ENCODE measurements around the gene CAMSAP1.
A peak's percentile ranks its signal among the peaks of the same experiment; 100 is the strongest.
"Not testable (repeated sequence)": the region's sequence is repeated elsewhere in the genome, so short reads cannot be mapped to it uniquely, and the experiment has no call there.

CAMSAP1 gene, protein sequence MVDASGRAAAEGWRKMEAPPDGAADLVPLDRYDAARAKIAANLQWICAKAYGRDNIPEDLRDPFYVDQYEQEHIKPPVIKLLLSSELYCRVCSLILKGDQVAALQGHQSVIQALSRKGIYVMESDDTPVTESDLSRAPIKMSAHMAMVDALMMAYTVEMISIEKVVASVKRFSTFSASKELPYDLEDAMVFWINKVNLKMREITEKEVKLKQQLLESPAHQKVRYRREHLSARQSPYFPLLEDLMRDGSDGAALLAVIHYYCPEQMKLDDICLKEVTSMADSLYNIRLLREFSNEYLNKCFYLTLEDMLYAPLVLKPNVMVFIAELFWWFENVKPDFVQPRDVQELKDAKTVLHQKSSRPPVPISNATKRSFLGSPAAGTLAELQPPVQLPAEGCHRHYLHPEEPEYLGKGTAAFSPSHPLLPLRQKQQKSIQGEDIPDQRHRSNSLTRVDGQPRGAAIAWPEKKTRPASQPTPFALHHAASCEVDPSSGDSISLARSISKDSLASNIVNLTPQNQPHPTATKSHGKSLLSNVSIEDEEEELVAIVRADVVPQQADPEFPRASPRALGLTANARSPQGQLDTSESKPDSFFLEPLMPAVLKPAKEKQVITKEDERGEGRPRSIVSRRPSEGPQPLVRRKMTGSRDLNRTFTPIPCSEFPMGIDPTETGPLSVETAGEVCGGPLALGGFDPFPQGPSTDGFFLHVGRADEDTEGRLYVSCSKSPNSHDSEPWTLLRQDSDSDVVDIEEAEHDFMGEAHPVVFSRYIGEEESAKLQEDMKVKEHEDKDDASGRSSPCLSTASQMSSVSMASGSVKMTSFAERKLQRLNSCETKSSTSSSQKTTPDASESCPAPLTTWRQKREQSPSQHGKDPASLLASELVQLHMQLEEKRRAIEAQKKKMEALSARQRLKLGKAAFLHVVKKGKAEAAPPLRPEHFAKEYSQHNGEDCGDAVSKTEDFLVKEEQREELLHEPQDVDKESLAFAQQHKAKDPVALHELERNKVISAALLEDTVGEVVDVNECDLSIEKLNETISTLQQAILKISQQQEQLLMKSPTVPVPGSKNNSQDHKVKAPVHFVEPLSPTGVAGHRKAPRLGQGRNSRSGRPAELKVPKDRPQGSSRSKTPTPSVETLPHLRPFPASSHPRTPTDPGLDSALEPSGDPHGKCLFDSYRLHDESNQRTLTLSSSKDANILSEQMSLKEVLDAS (N-terminal part only)

DNA sequence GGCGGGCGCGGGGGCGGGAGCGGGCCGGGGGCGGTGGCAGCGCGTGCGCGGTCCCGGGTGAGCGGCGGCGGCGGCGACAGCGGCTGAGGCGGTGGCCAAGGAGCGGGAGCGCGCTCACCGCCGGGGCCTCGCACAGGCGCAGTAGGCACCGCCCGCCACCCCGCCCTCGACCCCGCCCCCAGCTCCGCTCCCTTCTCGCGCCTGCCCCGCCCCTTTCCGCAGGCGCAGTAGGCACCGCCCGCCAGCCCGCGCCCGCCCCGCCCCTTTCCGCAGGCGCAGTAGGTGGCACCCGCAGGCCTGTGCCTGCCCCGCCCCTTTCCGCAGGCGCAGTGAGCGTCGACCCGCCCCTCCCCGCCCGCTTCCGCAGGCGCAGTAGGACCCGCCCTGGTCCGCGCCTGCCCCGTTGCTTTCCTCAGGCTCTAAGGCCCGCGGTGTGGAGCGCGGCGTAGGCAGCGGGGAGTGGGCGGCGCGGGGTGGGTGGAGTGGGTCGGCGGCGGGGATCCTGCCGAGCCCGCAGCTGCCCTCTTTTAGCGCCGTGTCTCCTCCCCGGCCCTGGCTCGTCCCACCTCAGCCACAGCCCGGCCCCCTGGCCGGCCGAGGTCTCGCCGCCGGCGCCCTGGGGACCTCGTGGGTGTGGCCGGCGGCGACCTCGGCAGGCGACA, at the start of gene CAMSAP1:
TSS of gene CAMSAP1 (minus strand) at position 116 of the 662 bp plus-strand sequence. CDS start 387 bp downstream, outside the sequence.
- DNase-seq (ENCODE audit: low read depth): peak; percentile 85

DNA sequence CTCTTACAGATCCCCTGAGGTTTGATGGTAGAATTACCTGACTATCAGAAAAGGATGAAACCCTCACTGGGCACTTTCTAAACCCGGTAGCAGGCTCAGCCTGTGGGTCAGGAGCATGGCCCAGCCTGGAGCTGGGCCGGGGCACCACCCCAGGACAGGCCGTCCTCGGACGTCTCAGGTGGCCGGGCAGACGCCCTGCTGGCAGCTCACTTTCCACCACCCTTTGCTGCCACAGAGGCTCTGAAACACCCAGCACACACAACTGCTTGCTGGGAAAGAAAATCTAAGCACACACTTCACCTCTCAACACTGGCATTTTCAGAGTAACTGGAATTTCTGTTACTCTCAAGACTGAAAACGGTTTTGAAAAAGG, 49.4 kb upstream of the CAMSAP1 start:
- no peak for DNase-seq (ENCODE audit: low read depth)

DNA sequence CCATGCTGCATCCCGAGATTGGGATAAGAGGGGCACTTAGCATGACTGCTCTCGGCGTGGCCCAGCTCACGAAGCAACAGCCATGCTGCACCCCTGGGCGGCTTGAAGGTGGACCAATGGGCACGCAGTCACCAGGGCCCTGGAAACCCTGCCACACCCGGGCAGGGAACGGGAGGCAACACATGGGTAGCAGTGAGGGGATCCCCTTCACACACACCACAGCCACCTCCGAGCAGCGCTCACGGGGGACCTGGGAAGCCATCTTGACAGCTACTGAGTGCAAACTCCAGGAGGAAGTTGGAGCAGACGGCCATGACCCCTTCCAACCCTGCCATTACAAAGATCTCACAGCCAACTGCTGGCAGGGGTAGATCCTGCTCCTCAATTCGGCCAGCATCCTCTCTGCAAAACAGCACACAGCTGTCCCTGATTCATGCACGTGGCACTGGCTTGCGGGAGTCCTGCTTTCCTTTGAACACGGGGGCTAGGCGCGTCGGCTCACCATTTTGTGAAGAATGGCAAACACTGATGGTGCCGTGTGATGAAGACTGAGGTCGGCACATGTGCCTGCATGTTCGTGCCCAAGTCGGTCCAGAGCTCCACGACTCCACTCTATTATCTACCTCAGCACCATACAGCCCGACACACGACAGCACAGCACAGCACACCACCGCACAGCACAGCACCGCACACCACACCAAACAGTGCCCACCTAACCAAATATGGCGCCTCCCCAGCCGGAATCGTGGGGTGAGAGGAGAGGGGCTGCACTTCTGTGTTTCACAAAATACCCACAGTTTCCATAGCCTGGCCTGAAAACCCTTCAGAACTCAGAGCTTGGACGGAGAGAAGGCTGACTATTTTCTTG, 48.8 kb upstream of the CAMSAP1 start:
- no peak for DNase-seq (ENCODE audit: low read depth)

DNA sequence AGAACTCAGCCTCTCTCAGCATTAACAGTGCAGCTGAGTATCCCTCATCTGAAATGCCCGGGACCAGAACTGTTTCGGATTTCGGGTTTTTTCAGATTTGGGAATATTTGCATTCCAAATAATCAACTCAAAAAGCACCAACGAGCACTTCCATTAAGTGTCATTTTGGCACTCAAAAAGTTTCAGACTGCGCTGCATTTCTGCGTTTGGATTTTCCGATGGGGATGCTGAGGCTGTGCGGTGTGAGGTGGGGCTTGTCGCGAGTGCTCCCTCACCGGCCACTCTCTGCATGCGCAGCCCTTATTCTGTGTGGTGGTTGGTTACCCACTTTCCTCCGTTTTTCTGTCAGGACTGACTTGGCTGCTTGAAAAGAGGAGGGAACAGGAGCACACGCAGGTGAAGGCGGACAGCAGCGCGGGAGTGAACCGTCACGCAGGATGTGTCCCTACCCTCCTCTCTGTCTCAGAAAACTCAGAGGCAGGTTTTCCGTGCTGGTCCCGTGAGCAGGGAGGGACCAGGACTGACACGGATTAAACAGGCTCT, 45.4 kb upstream of the CAMSAP1 start:
- no peak for DNase-seq (ENCODE audit: low read depth)

DNA sequence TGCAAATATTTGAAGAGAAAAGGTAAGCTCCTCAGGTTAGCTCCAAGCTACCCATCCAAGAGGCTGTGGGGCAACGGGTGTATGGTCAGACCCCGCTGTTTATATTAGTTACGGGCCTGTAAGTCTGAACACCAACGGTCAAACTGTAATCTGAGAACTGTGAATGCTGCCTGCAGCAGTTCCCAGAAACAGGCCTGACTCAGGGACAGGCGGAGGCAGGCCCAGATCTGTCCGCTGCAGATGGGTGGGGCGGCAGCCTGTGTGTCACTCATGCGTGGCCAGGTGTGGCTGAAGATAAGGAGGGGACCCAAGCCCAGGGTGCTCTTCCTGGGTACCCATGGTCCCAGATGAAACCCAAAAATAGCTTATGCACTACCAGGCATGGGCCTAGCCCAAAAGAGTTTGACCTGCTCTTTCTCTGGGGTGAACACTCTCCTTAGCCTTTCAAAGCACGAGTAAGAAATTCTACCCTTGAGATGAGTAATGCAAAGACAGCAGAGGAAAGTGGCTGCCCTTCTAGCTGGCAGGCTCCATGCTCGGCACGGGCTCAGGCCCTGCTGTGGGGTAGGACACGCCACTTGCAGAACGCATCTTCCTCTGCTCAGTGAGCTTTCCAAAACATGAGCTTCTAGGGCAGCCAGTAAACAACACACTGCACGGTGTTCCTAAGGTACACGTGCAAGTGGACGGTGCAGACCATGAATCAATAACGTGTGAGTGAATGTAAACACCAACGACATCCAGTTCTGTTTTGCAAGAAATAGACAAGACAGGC, 44.7 kb upstream of the CAMSAP1 start:
- DNase-seq (ENCODE audit: low read depth): no peak

DNA sequence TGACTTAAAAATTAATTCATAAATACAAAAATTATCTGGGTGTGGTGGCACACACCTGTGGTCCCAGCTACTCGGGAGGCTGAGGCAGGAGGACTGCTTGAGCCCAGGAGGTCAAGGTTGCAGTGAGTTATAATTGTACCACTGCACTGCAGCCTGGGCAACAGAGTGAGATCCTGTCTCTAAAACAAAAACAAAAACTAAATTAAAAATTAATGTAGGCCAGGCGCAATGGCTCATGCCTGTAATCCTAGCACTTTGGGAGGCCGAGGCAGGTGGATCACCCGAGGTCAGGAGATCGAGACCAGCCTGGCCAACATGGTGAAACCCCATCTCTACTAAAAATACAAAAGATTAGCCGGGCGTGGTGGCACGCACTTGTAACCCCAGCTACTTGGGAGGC, 44.0 kb upstream of the CAMSAP1 start:
- not testable (repeated sequence) for DNase-seq (ENCODE audit: low read depth)

DNA sequence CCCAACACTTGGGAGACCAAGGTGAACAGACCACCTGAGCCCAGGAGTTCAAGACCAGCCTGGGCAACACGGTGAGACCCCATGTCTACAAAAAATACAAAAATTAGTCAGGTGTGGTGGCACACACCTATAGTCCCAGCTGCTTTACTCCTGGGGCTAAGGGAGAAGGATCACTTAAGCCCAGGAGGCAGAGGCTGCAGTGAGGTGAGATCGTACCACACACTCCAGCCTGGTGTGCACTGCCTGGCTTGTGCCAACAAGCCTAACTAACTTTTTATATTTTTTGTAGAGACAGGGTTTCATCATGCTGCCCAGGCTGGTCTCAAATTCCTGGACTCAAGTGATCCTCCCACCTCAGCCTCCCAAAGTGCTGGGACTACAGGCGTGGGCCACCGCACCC, 43.5 kb upstream of the CAMSAP1 start:
- DNase-seq (ENCODE audit: low read depth): not testable (repeated sequence)

DNA sequence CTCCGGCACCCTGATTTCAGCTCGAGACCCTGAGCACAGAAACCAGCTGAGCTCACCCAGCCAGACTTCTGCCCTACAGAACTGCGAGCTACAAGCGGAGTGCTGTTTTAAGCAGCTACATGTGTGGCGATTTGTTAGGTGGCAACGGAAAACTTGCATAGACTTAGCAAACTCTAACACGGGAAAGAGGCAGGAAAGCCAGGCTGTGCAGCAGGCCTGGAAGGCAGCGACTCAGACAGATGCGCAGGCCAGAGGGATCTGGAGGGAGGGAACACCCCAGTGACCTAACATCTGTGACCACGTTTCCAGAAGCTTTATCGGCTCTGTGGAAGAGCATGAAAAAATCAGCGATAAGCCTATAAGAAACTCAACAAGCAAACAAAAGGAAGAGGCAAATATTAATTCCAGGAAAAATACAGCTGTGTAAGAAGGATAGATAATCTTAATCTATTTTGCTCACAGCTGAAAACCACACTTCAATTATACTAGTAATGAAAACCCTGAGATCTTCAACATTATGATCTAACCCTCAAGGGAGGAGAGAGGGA, 42.9 kb upstream of the CAMSAP1 start:
- DNase-seq (ENCODE audit: low read depth): no peak

DNA sequence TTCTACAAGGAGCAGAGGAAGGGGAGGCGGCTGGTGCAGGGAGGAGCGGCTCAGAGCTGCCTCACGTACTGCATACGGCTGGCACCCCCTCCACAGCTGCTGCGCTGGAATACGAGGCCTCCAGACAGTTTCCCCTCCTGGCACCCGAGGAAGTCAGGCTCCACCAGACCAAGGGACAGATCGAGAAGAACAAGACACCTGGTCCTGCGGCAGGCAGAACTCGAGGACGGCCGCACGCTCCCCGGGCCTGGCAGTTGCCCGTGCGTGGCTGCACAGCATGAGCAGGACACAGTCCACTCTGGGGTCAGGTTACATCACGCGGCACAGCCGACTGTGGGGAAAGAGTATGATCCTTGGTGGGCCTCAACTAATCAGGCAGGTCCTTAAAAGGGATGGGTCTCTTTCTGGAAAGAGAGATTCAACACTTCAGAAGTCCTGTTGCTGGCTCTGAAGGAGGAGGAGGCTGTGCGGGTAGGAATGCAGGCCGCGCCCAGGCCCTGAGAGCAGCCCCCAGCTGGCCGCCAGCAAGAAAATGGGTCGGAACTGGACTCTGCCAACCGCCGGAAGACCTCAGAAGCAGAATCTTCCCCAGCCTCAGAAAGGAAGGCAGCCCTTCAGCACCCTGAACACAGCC, 42.3 kb upstream of the CAMSAP1 start:
- DNase-seq (ENCODE audit: low read depth): no peak

DNA sequence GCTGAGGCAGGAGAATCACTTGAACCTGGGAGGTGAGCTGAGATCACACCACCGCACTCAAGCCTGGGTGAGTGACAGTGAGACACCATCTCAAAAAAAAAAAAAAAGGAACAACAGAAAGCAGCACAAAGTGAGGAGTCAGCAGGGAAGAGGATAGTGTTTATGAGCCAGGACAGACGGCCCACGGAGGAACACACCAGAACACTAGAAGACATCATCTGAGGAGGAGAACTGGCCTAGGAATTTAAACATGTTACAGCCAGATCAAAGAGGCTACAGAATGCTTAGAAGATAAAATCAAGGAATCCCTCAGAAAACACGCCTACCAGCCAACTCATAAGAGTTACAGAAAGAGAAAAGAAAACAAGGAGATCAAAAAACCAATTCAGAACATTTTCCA, 41.6 kb upstream of the CAMSAP1 start:
- no peak for DNase-seq (ENCODE audit: low read depth)

DNA sequence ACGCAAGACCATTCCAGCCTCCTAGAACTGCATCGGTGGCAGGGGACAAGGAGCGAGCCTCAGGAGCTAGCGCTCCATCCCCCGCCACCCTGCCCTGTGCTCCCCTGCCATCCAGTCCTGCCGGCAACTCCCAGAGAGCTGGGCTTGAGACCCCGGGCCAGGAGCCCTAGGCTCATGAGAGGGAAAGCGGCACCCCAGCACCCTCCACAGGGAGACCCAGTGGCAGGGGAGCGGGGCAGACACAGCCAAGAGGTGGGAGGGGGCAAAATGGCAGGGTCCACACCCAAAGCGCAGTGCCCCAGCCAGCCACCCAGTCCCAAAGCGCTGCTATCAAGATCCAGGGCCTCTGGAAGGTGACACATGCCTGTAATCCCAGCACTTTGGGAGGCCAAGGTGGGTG, 41.1 kb upstream of the CAMSAP1 start:
- no peak for DNase-seq (ENCODE audit: low read depth)

DNA sequence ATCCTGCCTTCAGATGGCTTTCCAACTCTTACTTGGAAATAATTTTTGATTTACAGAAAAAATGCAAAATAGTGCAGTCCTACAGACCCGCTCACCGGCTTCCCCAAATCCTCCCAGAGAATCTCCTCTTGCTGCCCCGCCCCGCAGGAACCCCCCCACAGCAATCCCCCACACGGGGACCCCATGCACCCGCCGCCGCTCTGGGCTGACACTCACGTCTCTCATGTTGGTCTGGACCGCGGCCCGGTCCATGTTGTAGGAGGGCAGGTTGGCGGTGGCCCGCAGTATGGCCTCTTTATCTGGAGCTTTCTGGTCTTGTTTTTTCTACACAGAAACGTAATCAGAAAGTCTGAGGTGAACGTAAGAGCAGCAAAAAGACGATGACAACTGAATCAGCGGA, 40.2 kb upstream of the CAMSAP1 start:
- DNase-seq (ENCODE audit: low read depth): no peak

DNA sequence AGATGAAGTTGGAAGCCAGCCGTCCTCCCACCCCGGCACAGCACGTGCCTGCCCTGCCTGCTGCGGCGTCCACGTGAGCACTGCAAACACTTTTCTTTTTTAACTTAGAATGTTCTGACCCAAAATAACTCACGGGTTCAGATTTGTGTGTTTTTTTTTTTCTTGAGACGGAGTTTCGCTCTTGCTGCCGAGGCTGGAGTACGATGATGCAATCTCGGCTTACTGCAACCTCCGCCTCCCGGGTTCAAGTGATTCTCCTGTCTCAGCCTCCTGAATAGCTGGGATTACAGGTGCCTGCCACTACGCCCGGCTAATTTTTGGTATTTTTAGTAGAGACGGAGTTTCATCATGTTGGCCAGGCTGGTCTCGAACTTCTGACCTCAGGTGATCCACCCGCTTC, 39.8 kb upstream of the CAMSAP1 start:
- DNase-seq (ENCODE audit: low read depth): not testable (repeated sequence)

DNA sequence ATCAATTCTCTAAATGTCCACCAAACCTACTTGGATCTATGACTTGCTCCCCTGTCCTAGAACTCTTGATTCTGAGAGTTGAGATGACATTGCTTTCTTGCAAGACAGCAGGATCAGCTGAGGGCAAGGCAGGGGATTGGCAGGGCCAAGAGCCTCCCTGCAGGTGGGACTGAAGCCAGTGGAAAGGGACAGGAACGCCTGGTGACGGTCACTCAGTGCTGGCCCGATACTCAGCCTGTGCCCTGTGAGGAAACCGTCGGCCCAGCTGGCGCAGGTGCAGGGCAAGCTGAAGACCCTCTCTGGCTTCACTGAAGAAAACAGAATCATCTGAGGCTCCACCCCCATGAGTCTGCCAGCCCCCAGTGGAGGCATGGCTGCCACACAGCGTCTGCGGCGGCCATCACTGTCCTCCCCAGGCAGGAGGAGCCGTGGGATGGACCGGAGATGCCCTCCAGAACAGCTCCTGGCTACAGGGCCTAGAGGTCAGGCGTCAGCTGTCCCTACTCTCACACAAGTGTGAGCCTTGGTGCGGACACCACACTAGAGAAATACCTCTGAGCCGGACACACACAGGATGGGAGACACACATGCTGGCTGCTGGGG, 39.1 kb upstream of the CAMSAP1 start:
- DNase-seq (ENCODE audit: low read depth): no peak

DNA sequence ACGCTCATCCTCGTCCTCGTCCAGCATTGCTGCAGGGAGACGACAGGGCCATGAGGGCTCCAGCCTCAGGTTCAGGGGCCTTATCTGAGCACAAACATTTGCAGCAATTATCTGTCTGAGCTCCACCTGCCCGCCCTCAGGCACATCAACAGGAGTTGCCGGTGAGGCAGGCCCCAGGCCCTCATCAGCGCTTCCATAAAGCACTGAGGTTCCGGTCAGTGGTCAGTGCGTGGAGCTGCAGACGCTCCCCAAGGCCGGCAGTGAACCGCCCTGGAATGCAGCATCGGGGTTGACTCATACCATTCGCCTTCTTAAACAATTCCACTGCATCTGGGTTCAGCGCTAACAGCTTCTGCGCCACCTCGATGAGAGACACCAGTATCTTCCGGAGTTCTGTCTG, 38.6 kb upstream of the CAMSAP1 start:
- no peak for DNase-seq (ENCODE audit: low read depth)

DNA sequence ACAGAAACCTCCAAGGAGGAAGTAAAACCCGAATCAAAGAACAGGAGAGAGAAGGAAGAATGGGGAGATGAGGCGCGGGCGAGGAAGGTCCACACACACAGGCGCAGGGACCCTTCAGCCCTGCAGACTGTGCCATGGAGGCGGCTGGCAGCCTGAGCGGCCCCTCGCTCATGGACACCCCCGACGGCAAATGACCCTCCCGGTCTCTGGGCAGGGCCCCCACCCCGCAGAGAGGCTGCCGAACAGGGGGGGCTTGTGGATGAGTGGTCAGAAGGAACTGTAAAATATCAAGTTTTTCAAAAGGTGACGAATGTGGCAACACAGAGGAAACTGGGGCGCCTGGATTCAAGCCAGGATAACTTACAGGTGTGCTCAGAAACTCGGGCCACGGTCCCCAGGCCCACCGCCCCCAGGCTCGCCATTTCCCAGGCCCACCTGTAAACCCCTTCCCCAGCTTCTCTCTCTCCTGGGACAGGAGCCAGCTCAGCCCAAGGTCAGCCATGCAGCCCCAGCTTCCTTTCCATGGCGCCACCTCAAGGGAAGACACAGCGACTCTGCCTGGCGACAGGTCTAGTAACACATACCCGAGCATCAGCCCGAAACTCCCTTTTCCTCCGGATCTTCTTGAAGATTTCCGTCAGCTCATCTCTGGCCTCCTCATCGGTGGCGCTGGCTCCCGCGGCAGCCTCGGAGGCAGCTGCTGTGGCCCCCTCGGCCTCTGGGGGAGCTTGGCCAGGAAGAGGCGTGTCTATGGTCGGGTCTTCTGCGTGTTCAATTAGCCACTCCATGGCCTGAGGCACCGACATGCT, 37.3 kb upstream of the CAMSAP1 start:
- DNase-seq (ENCODE audit: low read depth): no peak

DNA sequence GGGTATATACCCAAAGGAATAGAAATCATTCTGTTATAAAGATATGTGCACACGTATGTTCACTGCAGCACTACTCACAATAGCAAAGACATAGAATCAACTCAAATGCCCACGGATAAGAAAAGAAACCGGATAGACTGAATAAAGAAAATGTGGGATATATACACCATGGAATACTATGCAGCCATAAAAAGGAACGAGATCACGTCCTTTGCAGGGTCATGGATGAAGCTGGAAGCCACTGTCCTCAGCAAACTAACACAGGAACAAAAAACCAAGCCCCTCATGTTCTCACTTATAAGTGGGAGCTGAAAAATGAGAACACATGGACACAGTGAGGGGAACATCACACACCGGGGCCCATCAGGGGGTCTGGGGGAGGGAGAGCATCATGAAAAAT, 36.3 kb upstream of the CAMSAP1 start:
- DNase-seq (ENCODE audit: low read depth): not testable (repeated sequence)
